Endodermal cell (in vitro differentiated cells): ENCODE data around the gene DROSHA. TPM values are rescaled to one million over a fixed set of nuclear protein-coding genes. Genes with fewer than 3 reads are reported as not detected.

Source experiments
- DNase-seq: peaks from one replicate; pipeline ENCODE4 v3.0.0-alpha.2; 2017
- H3K27ac ChIP-seq: 2 replicates; pipeline ENCODE4 v1.5.1; 2013; ENCODE audit warnings: mild to moderate bottlenecking, low read depth, low read length, moderate library complexity
- H3K27me3 ChIP-seq: 2 replicates; pipeline ENCODE4 v1.6.1; 2013; ENCODE audit warnings: mild to moderate bottlenecking, low read length, moderate library complexity; ENCODE audit not compliant: insufficient read depth, control insufficient read depth, poor library complexity, severe bottlenecking
- H3K36me3 ChIP-seq: 2 replicates; pipeline ENCODE4 v1.7.0; 2013; ENCODE audit warnings: mild to moderate bottlenecking, low read length, moderate library complexity; ENCODE audit not compliant: control insufficient read depth, insufficient read depth
- H3K4me1 ChIP-seq: one replicate; pipeline ENCODE4 v1.7.0; 2013; ENCODE audit warnings: low read length; ENCODE audit not compliant: control insufficient read depth, insufficient read depth
- H3K4me3 ChIP-seq: 2 replicates; pipeline ENCODE4 v1.5.1; 2013; ENCODE audit warnings: mild to moderate bottlenecking, low read length, moderate library complexity
- H3K9ac ChIP-seq: 2 replicates; pipeline ENCODE4 v1.6.1; 2013; ENCODE audit warnings: mild to moderate bottlenecking, low read length, moderate library complexity; ENCODE audit not compliant: poor library complexity, severe bottlenecking; ENCODE audit errors: extremely low read depth
- H3K9me3 ChIP-seq: 2 replicates; pipeline ENCODE4 v1.6.1; 2013; ENCODE audit warnings: mild to moderate bottlenecking, low read length, moderate library complexity; ENCODE audit not compliant: control insufficient read depth
- H3K27ac Mint-ChIP-seq: 2 replicates; pipeline ENCODE4 v1.8.0; 2020; ENCODE audit warnings: mixed read lengths
- H3K27me3 Mint-ChIP-seq: 2 replicates; pipeline ENCODE4 v1.8.0; 2021; ENCODE audit warnings: mild to moderate bottlenecking, mixed read lengths; ENCODE audit not compliant: insufficient read depth
- H3K36me3 Mint-ChIP-seq: 2 replicates; pipeline ENCODE4 v1.8.0; 2020; ENCODE audit warnings: low read depth, mixed read lengths
- H3K4me1 Mint-ChIP-seq: 2 replicates; pipeline ENCODE4 v1.8.0; 2020; ENCODE audit warnings: mixed read lengths
- H3K4me3 Mint-ChIP-seq: 2 replicates; pipeline ENCODE4 v1.8.0; 2020; ENCODE audit warnings: mild to moderate bottlenecking, moderate library complexity, mixed read lengths
- H3K9me3 Mint-ChIP-seq: 2 replicates; pipeline ENCODE4 v1.8.0; 2020; ENCODE audit warnings: mild to moderate bottlenecking, mixed read lengths
- WGBS, 2 experiments: methylation state at CpG; one replicate each; pipeline versions ENCODE4 v1.1.5 to v1.1.7; 2013; ENCODE audit warnings: missing lambda C conversion rate in 2 of 2, mixed read lengths in 1 of 2; ENCODE audit not compliant: insufficient coverage in 1 of 2, insufficient read length in 1 of 2; 5-methylcytosine and 5-hydroxymethylcytosine counted together
- total RNA-seq, 2 donors: library from RNA; stranded (reverse); fragmentation: NEBNext Ultra II Directional in 1 of 2; extraction: Animal tissue kit (Norgen Biotek cat#: 25700) in 1 of 2; gene quantifications; 2 replicates in 1 of 2; 3 replicates in 1 of 2; pipeline ENCODE4 v1.2.1, GENCODE V29; 2021
- TF ChIP-seq, protein P1 (sequence below): fragments of 200-600 bp; sonication (generic); conservative IDR thresholded peaks from 2 replicates; pipeline ENCODE4 v1.5.0; 2021; ENCODE audit warnings: antibody characterized with exemption, mild to moderate bottlenecking

The DROSHA gene
- total RNA-seq, 2 donors from 2014 or later, result 116 to 132 TPM

DNA sequence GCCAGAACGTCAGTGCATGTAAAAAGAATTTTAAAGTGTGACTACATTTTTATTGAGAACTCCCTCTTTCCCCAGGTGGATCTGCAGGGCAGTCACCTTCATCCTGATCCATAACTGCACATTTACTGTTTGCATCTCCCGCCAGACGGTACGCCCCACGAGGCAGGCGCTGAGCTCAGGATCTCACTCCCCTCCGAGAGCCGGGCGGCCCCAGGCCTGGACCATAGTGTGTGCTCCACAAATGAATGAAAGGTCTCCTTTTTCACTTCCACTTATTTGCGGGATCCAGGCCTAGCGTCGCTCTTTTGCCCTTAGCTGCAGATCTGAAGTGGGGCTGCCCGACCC lies 378 bp downstream of the DROSHA start:
- no peak for DNase-seq
- H3K36me3 Mint-ChIP-seq, result peaks cover 64% of the 10 kb centered on the region
- H3K27ac Mint-ChIP-seq, result peak overlapping the region; percentile 93

DNA sequence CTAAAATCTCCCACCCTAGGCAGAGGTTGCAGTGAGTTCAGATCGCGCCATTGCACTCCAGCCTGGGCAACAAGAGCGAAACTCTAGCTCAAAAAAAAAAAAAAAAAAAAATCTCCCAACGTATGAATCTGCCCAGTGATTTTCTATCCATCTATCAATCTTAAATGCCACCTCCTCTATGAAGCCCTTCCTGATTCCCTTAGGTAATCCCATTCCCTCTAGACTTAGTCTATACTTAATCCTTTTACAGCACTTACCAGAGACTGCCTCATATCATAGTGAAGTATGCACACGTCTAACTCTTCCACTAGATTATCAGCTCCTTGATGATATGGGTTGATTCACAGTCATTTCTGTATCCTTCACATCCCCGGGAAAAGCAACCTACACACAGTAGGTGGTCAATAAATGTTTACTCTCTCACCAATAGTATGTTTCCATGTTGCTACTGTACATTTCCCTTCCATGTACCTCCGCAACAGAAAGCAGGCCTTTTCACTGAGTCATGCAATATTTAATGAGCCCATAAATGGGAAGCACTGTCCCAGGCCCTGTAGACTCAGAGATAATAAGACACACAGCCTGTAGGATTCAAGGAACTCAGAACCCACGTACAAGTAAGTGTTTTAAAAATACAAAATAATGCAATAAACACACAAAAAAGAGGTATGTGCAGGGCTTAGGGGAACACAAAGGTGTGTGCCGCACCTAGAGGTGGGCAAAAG lies 1.2 kb downstream of the DROSHA start:
- DNase-seq, result no peak
- TF ChIP-seq, protein P1, sequence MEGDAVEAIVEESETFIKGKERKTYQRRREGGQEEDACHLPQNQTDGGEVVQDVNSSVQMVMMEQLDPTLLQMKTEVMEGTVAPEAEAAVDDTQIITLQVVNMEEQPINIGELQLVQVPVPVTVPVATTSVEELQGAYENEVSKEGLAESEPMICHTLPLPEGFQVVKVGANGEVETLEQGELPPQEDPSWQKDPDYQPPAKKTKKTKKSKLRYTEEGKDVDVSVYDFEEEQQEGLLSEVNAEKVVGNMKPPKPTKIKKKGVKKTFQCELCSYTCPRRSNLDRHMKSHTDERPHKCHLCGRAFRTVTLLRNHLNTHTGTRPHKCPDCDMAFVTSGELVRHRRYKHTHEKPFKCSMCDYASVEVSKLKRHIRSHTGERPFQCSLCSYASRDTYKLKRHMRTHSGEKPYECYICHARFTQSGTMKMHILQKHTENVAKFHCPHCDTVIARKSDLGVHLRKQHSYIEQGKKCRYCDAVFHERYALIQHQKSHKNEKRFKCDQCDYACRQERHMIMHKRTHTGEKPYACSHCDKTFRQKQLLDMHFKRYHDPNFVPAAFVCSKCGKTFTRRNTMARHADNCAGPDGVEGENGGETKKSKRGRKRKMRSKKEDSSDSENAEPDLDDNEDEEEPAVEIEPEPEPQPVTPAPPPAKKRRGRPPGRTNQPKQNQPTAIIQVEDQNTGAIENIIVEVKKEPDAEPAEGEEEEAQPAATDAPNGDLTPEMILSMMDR, result no peak
- H3K4me1 ChIP-seq, result peaks cover 7% of the 10 kb centered on the region
- no peaks in the 10 kb centered on the region for H3K27me3 ChIP-seq
- H3K36me3 ChIP-seq, result peaks cover 63% of the 10 kb centered on the region
- H3K9me3 ChIP-seq, result no peaks in the 10 kb centered on the region
- H3K4me3 ChIP-seq, result peak overlapping the region; percentile 99
- whole genome bisulfite sequencing, 2 experiments, result 53 to 83% methylated on average over 3 to 9 of the region's 9 CpGs
- H3K9ac ChIP-seq, result peak overlapping the region; percentile 87
- peaks cover 65% of the 10 kb centered on the region for H3K36me3 Mint-ChIP-seq
- peaks cover 13% of the 10 kb centered on the region for H3K4me1 Mint-ChIP-seq
- H3K27ac ChIP-seq, result no peak overlapping the region
- peak overlapping the region; percentile 54 for H3K27ac Mint-ChIP-seq
- no peaks in the 10 kb centered on the region for H3K27me3 Mint-ChIP-seq
- peak overlapping the region; percentile 99 for H3K4me3 Mint-ChIP-seq
- H3K9me3 Mint-ChIP-seq, result no peaks in the 10 kb centered on the region

More for the DNA sequence above, 378 bp downstream of the DROSHA start:
- Histone ChIP-seq H3K27me3 (no peaks in the 10 kb centered on the region), H3K36me3 (peaks cover 63% of the 10 kb centered on the region), H3K4me3 (peak overlapping the region; percentile 99), H3K27ac (peak overlapping the region; percentile 21), H3K9me3 (no peaks in the 10 kb centered on the region), H3K9ac (peak overlapping the region; percentile 87), H3K4me1 (peaks cover 7% of the 10 kb centered on the region)
- H3K27me3 Mint-ChIP-seq, result no peaks in the 10 kb centered on the region
- WGBS, 2 experiments, result 0 to 1% methylated on average over 5 to 13 of the region's 13 CpGs
- TF ChIP-seq, protein P1, result no peak
- no peaks in the 10 kb centered on the region for H3K9me3 Mint-ChIP-seq
- H3K4me1 Mint-ChIP-seq, result peaks cover 13% of the 10 kb centered on the region
- peak overlapping the region; percentile 99 for H3K4me3 Mint-ChIP-seq

GRCh38 chr5:31523041-31523440 lies 8.9 kb downstream of the DROSHA start:
- Histone ChIP-seq H3K9me3 (no peaks in the 10 kb centered on the region), H3K4me1 (no peaks in the 10 kb centered on the region), H3K27ac (no peak overlapping the region), H3K27me3 (no peaks in the 10 kb centered on the region), H3K9ac (no peak overlapping the region), H3K4me3 (no peak overlapping the region), H3K36me3 (peaks cover 84% of the 10 kb centered on the region)
- TF ChIP-seq, protein P1, result no peak
- Mint-ChIP-seq H3K9me3 (no peaks in the 10 kb centered on the region), H3K4me1 (peaks cover 4% of the 10 kb centered on the region), H3K4me3 (no peak overlapping the region), H3K36me3 (peaks cover 68% of the 10 kb centered on the region), H3K27ac (no peak overlapping the region), H3K27me3 (no peaks in the 10 kb centered on the region)
- no peak for DNase-seq
- WGBS, 2 experiments, result 93% methylated on average over 4 of the region's 4 CpGs; no CpG with 5 or more reads in 1 of the 2 experiments
